ENCODE measurements around the gene CFAP46.

GRCh38 chr10:132806110-132806509 is 136.3 kb downstream of the CFAP46 start:
- no peak for TF ChIP-seq CTCF (IDR thresholded peaks at IDR 0.05; ENCODE audit: borderline replicate concordance, extremely low read depth, low read length, poor library complexity, severe bottlenecking)
- no peak for TF ChIP-seq EZH2 (IDR thresholded peaks at IDR 0.05; ENCODE audit: borderline replicate concordance, low read depth, low read length, severe bottlenecking)
